GM19238 (cell line): Measurements from ENCODE around the gene TXLNA.

Experiments
- DNase-seq: peaks from one replicate; pipeline ENCODE4 v3.0.0; 2011; ENCODE audit warnings: low spot score; ENCODE audit not compliant: insufficient read length

TXLNA gene

GRCh38 chr1:32184650-32185049 is 5.2 kb downstream of the TXLNA start:
- no peak for DNase-seq

- no peak for DNase-seq
Measured at GRCh38 chr1:32186077-32186476, 6.6 kb downstream of the TXLNA start.

- DNase-seq, result no peak
Measured at GRCh38 chr1:32186491-32186890, 7.0 kb downstream of the TXLNA start.

DNA sequence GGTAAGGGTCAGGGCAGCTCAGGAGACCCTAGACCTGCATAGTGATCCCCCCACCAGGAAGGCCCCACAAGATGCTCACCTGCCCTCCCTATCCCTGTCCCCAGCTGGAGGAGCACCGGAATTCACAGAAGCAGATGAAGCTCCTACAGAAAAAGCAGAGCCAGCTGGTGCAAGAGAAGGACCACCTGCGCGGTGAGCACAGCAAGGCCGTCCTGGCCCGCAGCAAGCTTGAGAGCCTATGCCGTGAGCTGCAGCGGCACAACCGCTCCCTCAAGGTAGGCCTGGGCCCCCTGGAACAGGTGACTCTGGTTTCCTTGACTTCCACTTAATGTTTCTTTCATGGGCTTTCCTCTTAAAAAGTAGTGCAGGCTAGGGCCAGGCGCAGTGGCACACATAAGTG is 8.4 kb downstream of the TXLNA start:
- no peak for DNase-seq

DNA sequence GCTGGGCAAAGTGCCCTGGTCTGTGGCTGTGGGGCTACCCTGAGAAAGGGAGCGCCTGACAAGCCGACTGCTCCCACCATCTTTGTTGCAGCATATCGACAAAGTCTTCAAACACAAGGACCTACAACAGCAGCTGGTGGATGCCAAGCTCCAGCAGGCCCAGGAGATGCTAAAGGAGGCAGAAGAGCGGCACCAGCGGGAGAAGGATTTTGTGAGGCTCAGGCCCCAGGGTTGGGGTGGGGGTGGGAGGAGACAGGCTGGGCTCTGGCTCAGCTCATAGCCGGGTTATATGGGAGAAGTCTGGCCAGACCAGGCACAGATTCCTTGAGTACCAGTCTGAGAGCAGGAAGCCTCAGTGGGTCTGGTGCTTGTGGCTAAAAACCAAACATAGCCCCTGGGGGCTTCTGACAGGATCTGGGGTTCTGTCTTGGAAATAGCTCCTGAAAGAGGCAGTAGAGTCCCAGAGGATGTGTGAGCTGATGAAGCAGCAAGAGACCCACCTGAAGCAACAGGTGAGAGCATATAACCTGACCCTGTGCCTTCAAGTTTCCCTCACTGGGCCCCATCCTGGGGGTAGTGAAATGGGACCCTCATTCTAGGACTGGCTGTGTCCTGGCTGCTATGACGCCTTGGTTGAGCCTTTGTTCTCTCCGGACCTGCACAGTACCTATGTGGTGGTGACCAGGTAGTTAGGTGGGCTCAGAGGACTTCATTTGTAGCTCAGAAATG is 12.9 kb downstream of the TXLNA start:
- no peak for DNase-seq

DNA sequence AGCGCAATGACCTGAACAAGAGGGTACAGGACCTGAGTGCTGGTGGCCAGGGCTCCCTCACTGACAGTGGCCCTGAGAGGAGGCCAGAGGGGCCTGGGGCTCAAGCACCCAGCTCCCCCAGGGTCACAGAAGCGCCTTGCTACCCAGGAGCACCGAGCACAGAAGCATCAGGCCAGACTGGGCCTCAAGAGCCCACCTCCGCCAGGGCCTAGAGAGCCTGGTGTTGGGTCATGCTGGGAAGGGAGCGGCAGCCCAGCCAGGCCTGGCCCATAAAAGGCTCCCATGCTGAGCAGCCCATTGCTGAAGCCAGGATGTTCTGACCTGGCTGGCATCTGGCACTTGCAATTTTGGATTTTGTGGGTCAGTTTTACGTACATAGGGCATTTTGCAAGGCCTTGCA is 15.5 kb downstream of the TXLNA start:
- DNase-seq, result no peak

GRCh38 chr1:32195531-32195930 is 16.1 kb downstream of the TXLNA start:
- DNase-seq, result no peak

- DNase-seq, result no peak
Measured at GRCh38 chr1:32195972-32196823, 16.7 kb downstream of the TXLNA start.

- DNase-seq, result no peak
Measured at GRCh38 chr1:32197074-32197473, 17.6 kb downstream of the TXLNA start.

GRCh38 chr1:32197837-32198236 is 18.4 kb downstream of the TXLNA start:
- DNase-seq, result no peak

DNA sequence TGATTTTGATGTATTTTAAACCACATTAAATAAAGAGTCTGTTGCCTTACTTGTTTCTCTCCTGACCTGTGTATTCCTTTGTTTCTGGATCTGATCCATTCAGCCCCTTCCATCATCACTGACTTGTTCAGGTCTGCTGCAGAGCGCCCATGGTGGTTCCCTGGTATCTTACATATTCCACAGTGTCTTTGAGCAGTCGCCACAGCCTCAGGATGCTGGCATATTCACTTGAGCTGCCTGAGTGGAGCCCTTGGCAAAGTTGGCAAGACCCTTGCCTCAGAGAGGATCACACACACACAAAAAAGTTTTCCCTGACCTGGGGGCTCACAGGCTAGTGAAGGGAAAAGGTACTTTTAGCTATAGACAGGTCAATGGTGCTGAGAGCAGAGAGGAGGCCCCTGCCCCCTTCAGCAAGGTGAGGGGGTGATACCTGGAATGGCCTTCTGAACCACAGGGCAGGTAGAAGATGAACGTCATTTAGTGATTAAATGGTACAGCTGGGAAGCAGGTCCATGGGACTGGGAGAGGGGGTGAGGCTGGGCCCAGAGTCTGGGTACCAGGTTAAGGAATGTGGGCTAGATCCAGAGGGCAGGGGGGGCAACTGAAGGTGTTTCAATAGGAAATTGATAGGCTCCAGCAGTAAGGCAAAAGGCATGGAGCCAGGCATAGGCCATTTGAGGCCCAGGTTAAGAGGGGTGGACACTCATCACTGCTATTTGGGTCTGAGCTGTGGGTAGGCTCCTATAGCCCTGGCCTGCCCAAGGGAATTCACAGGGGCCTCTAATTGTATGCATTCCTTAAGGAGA is 19.0 kb downstream of the TXLNA start:
- no peak for DNase-seq

- DNase-seq, result no peak
Measured at GRCh38 chr1:32199043-32199716, 19.7 kb downstream of the TXLNA start.

DNA sequence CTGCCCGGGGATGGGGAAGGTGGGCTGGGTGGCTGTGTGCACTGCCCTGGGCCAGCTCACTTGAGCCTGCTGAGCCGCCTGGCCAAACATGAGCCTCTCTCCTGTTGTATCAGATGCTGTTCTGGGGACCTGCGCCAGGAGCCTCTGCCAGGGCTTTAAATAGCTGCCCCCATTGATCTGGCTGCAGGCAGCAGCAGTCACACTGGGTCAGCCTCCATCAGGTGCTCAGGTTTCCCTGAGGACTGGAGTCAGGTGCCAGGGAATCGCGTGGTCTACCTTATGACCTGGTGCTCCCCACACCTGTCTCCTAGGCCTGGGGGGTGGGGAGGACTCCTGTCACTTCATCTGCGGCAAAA is 20.2 kb downstream of the TXLNA start:
- DNase-seq, result no peak

DNA sequence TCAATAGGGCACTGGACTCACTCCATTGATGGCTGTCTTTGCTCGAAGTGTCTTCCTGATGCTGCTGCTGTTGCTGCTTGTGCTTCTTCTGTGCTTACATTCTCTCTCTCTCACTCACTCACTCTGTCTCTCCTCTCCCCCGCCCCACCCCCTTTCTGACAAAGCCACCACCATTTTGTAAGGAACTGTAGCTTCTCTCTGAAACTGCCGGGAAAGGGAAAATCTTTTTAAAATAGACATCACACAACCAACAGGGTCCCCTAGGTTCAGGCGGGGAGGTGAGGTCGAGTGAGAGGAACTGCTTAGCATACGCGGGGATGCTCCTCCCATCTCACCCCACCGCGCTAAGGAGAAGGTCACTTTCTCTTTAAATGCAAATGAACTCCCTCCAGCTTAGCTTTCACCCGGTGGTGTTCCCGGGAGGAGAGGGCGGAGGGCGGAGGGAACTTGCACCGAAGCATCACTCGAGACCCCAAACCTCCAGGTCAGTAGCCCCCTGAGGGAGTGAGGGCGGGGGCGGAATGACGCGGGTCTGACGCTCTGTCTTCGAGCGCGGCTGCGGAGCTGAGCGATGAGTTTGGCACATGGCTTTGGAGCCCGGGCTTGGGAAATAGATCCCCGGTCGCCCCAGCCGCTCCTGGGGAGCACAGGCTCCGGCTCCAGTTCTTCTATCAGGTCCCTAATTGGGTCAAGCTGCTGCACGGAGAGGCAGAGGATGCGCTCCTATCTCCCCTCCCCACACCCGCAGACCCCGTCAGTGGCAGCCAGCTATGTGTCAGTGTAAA is 20.9 kb downstream of the TXLNA start, which contains the start of gene CCDC28B:
TSS of gene CCDC28B (plus strand) at position 370 of the 785 bp plus-strand sequence. CDS start 1,341 bp downstream, outside the sequence.
- DNase-seq, result peak; percentile 52

- DNase-seq, result peak; percentile 67
Measured at GRCh38 chr1:32201011-32201855, 21.8 kb downstream of the TXLNA start.

GRCh38 chr1:32204943-32205361 is 25.5 kb downstream of the TXLNA start:
- no peak for DNase-seq

DNA sequence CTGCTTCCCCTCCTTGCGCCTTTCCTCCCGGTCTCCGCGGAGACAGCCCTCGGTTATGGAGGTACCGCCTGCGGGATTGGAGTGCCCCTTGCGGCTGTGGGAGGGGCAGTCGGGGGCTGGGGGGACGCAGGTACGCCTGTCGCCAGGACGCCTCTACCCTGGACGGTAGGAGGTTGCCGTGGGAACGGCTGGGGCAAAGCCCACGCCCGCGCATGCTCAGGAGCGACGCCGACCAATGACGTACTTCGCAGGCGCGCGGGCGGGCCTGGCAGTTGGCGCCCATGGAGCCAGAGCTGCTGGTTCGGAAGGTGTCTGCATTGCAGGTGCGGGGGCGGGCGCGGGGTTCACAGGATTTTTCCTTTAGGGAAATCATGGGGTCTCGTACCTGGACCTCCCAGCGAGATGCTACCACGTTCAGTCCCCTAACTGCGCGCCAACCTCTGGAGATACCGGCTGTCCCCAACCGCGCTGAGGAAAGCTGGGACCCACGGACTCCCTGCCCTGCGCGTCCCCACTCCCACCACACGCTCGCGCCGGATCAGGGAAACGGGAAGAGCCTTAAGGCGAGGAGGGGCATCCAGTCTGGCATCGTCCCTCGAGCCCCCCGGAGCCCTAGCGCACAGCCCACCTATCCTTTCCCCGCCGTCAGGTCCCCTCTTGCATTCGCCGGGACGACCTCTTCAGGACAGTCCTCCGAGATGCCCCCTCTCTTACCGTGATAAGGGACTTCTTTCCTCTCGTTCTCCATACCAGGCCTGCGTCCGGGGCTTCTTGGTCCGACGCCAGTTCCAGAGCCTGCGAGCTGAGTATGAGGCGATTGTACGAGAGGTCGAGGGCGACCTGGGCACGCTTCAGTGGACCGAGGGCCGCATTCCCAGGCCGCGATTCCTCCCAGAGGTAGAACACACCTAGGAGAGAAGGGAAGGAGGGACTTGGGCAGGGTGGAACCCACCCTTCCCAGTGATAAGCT is 26.2 kb downstream of the TXLNA start, which contains the start of gene IQCC:
TSS of gene IQCC (plus strand) at position 271 of the 970 bp plus-strand sequence. CDS start at position 282, 11 bp downstream.
- DNase-seq, result peak; percentile 85

DNA sequence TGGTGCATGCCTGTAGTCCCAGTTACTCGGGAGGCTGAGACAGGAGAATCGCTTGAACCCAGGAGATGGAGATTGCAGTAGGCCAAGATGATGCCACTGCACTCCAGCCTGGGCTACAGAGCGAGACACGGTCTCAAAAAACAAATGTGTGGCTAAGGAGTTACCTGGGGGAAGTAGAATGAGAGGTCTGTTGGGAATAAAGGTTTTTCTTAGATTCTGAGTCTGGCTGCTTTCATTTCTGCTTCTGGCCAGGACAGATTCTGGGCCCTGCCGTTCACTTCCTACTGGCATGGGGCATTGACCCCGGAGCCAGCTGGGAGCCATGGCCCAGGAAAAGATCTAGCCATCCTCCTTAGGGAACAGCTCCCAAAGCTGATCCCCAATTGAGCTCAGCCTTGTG is 29.0 kb downstream of the TXLNA start:
- DNase-seq, result no peak
